ENCODE measurements around the gene EXOC2. TPM values are rescaled to one million over a fixed set of nuclear protein-coding genes. Genes with fewer than 3 reads are reported as not detected.

The EXOC2 gene
- total RNA-seq, 4 donors from 2014 or later, result 7.6 to 22.5 (median 20.2) TPM

DNA sequence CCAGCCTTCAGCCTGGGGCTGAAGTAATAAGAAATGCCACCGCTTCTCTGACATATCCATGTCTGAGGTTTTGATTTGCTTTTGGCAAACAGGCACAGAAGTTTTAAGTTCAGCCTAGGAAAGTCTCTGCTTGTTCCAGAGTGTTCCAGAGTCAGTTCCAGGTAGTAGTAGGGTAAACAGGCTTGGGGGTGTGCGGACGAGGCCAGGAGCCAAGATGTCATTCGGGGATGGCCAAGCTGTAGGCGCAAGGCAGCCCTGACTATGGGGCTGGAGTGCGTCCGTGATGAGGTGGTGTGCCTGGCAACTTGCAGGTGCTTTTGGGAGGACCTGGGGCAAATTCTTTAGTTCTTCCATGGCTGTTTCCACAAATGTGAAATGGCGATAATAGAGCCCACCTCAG is 241.1 kb downstream of the EXOC2 start:
- in situ Hi-C loops (cut with MboI; ENCODE audit: low pct_ligation_motif_present in 1 of 4, low pct_unique_long_range_greater_than_20kb in 1 of 4, low sequenced_read_pairs in 3 of 4) (no loop called here), intact Hi-C loops (cut with DNase I; ENCODE audit: low total_unique reads) (no loop called here)
- H3K27me3 ChIP-seq, result no peaks in the 10 kb centered on the region
- H3K9me3 ChIP-seq, result no peaks in the 10 kb centered on the region
- H3K27ac ChIP-seq, result no peak overlapping the region
- no peaks in the 10 kb centered on the region for H3K4me1 ChIP-seq
- TF ChIP-seq POLR2AphosphoS5 (IDR thresholded peaks at IDR 0.05), result no peak
- TF ChIP-seq CTCF (IDR thresholded peaks at IDR 0.05), result no peak
- no peak for TF ChIP-seq POLR2A (IDR thresholded peaks at IDR 0.05)
- no peak for TF ChIP-seq EP300 (IDR thresholded peaks at IDR 0.05; ENCODE audit: low read depth)
- no peak overlapping the region for H3K4me3 ChIP-seq
- H3K36me3 ChIP-seq, result no peaks in the 10 kb centered on the region
- WGBS, 2 donors (ENCODE audit: low coverage in 1 of 2), result 95% methylated on average over 8 of the region's 8 CpGs; no CpG with 5 or more reads in 1 of the 2 donors
- no peak for DNase-seq

DNA sequence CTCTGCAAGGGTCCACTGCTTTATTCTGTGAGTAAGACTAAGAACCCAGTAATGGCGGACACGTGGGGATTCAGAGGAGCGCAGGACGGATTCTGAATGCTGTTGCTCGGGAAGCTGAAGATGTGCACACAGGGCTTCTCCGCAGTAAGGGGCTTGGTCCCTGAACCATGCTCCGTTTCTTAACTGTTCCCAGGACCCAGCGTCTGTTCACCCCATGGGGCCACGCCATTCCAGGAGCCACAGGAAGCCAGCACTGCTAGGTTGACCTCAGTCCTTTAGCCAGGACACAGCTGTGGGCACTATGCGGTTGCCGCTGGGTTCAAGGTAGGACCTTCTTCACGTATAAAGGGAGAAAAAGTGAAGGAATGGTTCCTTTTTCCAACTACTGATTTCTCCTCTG is 241.6 kb downstream of the EXOC2 start:
- Histone ChIP-seq H3K4me1 (no peaks in the 10 kb centered on the region), H3K36me3 (no peaks in the 10 kb centered on the region), H3K27ac (no peak overlapping the region), H3K9me3 (no peaks in the 10 kb centered on the region), H3K27me3 (no peaks in the 10 kb centered on the region), H3K4me3 (no peak overlapping the region)
- TF ChIP-seq POLR2A (IDR thresholded peaks at IDR 0.05) (no peak), EP300 (IDR thresholded peaks at IDR 0.05; ENCODE audit: low read depth) (no peak), POLR2AphosphoS5 (IDR thresholded peaks at IDR 0.05) (no peak), CTCF (IDR thresholded peaks at IDR 0.05) (no peak)
- in situ Hi-C loops (cut with MboI; ENCODE audit: low pct_ligation_motif_present in 1 of 4, low pct_unique_long_range_greater_than_20kb in 1 of 4, low sequenced_read_pairs in 3 of 4), result no loop called here
- 90 to 93% methylated on average over 10 to 12 of the region's 12 CpGs for WGBS, 2 donors (ENCODE audit: low coverage in 1 of 2)
- intact Hi-C loops (cut with DNase I; ENCODE audit: low total_unique reads), result no loop called here
- DNase-seq, result no peak

GRCh38 chr6:449486-450419 is 243.2 kb downstream of the EXOC2 start:
- no peaks in the 10 kb centered on the region for H3K27me3 ChIP-seq
- intact Hi-C loops (cut with DNase I; ENCODE audit: low total_unique reads), result no loop called here
- 92 to 94% methylated on average over 12 to 44 of the region's 62 CpGs for WGBS, 2 donors (ENCODE audit: low coverage in 1 of 2)
- TF ChIP-seq CTCF (IDR thresholded peaks at IDR 0.05), result no peak
- no peak for TF ChIP-seq EP300 (IDR thresholded peaks at IDR 0.05; ENCODE audit: low read depth)
- no peak for TF ChIP-seq POLR2A (IDR thresholded peaks at IDR 0.05)
- TF ChIP-seq POLR2AphosphoS5 (IDR thresholded peaks at IDR 0.05), result no peak
- no peaks in the 10 kb centered on the region for H3K4me1 ChIP-seq
- no peak overlapping the region for H3K4me3 ChIP-seq
- H3K9me3 ChIP-seq, result no peaks in the 10 kb centered on the region
- in situ Hi-C loops (cut with MboI; ENCODE audit: low pct_ligation_motif_present in 1 of 4, low pct_unique_long_range_greater_than_20kb in 1 of 4, low sequenced_read_pairs in 3 of 4), result no loop called here
- H3K36me3 ChIP-seq, result no peaks in the 10 kb centered on the region
- DNase-seq, result no peak
- H3K27ac ChIP-seq, result no peak overlapping the region

DNA sequence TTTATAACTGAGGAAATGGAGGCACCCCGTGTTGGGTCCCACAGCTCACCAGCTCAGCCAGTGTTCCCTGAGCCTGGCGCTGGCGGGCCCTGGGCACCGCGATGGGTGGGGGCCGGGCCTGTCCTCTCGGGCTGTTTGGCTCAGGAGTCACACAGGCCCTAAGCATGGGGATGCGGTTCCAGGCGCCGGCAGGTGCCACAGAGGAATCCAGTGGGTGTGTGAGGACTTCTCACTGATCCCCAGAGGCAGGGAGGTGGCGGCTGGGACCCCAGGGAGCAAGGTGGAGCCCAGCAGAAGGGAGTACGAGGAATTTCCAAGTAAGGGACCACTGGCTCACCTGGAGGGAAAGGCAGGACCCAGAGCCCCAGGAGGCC is 243.9 kb downstream of the EXOC2 start:
- 95 to 100% methylated on average over 1 to 7 of the region's 12 CpGs for WGBS, 2 donors (ENCODE audit: low coverage in 1 of 2)
- no peaks in the 10 kb centered on the region for H3K36me3 ChIP-seq

More for the DNA sequence above, 243.9 kb downstream of the EXOC2 start:
- intact Hi-C loops (cut with DNase I; ENCODE audit: low total_unique reads), result no loop called here
- Histone ChIP-seq H3K27ac (no peak overlapping the region), H3K4me1 (no peaks in the 10 kb centered on the region), H3K9me3 (no peaks in the 10 kb centered on the region), H3K27me3 (no peaks in the 10 kb centered on the region), H3K4me3 (no peak overlapping the region)
- no peak for TF ChIP-seq CTCF (IDR thresholded peaks at IDR 0.05)
- TF ChIP-seq POLR2A (IDR thresholded peaks at IDR 0.05), result no peak
- TF ChIP-seq POLR2AphosphoS5 (IDR thresholded peaks at IDR 0.05), result no peak
- no peak for TF ChIP-seq EP300 (IDR thresholded peaks at IDR 0.05; ENCODE audit: low read depth)
- DNase-seq, result no peak
- in situ Hi-C loops (cut with MboI; ENCODE audit: low pct_ligation_motif_present in 1 of 4, low pct_unique_long_range_greater_than_20kb in 1 of 4, low sequenced_read_pairs in 3 of 4), result no loop called here

Measured in transverse colon (tissue), 4 donors.